MM.1S (cell line): ENCODE measurements around the gene PLXNA2.

Experiments
- DNase-seq: peaks from one replicate; pipeline ENCODE4 v3.0.0-alpha.2; 2015
- H2AFZ ChIP-seq: fragments of 300-600 bp; sonication (generic); 2 replicates; pipeline ENCODE4 v1.6.0; 2016; ENCODE audit warnings: antibody characterized with exemption, low read length
- H3F3A ChIP-seq: fragments of 300-600 bp; sonication (generic); 2 replicates; pipeline ENCODE4 v1.6.1; 2016; ENCODE audit warnings: mild to moderate bottlenecking, antibody characterized with exemption, low read length, moderate library complexity, mixed read lengths; ENCODE audit not compliant: insufficient read depth
- H3K27ac ChIP-seq: fragments of 300-600 bp; sonication (generic); 2 replicates; pipeline ENCODE4 v1.5.1; 2016; ENCODE audit warnings: mild to moderate bottlenecking, low read length
- H3K27me3 ChIP-seq: fragments of 300-600 bp; sonication (generic); replicated peaks from 2 replicates; pipeline ENCODE4 v1.6.0; 2016; ENCODE audit warnings: low read length; ENCODE audit not compliant: insufficient read depth
- H3K36me3 ChIP-seq: fragments of 300-600 bp; sonication (generic); replicated peaks from 2 replicates; pipeline ENCODE4 v1.6.1; 2016; ENCODE audit warnings: mild to moderate bottlenecking, low read length, mixed read lengths; ENCODE audit not compliant: insufficient read depth
- H3K4me1 ChIP-seq: fragments of 300-600 bp; sonication (generic); 2 replicates; pipeline ENCODE4 v1.6.1; 2016; ENCODE audit warnings: low read length, mixed read lengths
- H3K4me2 ChIP-seq: fragments of 300-600 bp; sonication (generic); 2 replicates; pipeline ENCODE4 v1.6.0; 2016; ENCODE audit warnings: low read depth, low read length
- H3K4me3 ChIP-seq: fragments of 300-600 bp; sonication (generic); 2 replicates; pipeline ENCODE4 v1.5.1; 2016; ENCODE audit warnings: low read length, mixed read lengths
- H3K79me2 ChIP-seq: fragments of 300-600 bp; sonication (generic); 2 replicates; pipeline ENCODE4 v1.6.1; 2016; ENCODE audit warnings: mixed run types, low read length, mixed read lengths
- H3K9ac ChIP-seq: fragments of 300-600 bp; sonication (generic); 2 replicates; pipeline ENCODE4 v1.6.1; 2016; ENCODE audit warnings: low read length, mixed read lengths
- H3K9me2 ChIP-seq: fragments of 300-600 bp; sonication (generic); replicated peaks from 2 replicates; pipeline ENCODE4 v1.6.1; 2016; ENCODE audit warnings: mild to moderate bottlenecking, low read length, mixed read lengths; ENCODE audit not compliant: insufficient read depth
- H3K9me3 ChIP-seq: fragments of 300-600 bp; sonication (generic); replicated peaks from 2 replicates; pipeline ENCODE4 v1.6.1; 2016; ENCODE audit warnings: mild to moderate bottlenecking, low read length, mixed read lengths; ENCODE audit not compliant: insufficient read depth
- H4K20me1 ChIP-seq: fragments of 300-600 bp; sonication (generic); 2 replicates; pipeline ENCODE4 v1.6.1; 2016; ENCODE audit warnings: mild to moderate bottlenecking, low read length, moderate library complexity, mixed read lengths; ENCODE audit not compliant: insufficient read depth
- EZH2 ChIP-seq: fragments of 300-600 bp; sonication (generic); optimal IDR thresholded peaks from 2 replicates; pipeline ENCODE3; 2017; ENCODE audit warnings: low read depth, mild to moderate bottlenecking, antibody characterized with exemption, low read length, mixed read lengths
- EZH2phosphoT487 ChIP-seq: fragments of 300-600 bp; sonication (generic); IDR thresholded peaks from 2 replicates; pipeline ENCODE4 v1.6.1; 2018; ENCODE audit warnings: antibody characterized with exemption, low read length
- TF ChIP-seq, protein P1 (sequence below): fragments of 300-600 bp; sonication (generic); IDR thresholded peaks from 2 replicates; pipeline ENCODE4 v1.5.1; 2016; ENCODE audit warnings: antibody characterized with exemption, low read length, mixed read lengths

Gene PLXNA2

GRCh38 chr1:208216062-208216461 lies 28.1 kb downstream of the PLXNA2 start:
- H3F3A ChIP-seq: 0 out of 2 replicates have a peak, but pooled peaks cover 4% of the 10 kb centered on the region
- no peak overlapping the region for H3K4me2 ChIP-seq
- H3K27ac ChIP-seq: no peak overlapping the region
- no peaks in the 10 kb centered on the region for H3K9me2 ChIP-seq
- peaks cover 5% of the 10 kb centered on the region for H3K4me1 ChIP-seq
- no peak overlapping the region for H2AFZ ChIP-seq
- H3K9ac ChIP-seq: no peak overlapping the region
- H3K36me3 ChIP-seq: no peaks in the 10 kb centered on the region
- no peak for TF ChIP-seq EZH2
- TF ChIP-seq EZH2phosphoT487: no peak
- TF ChIP-seq, protein P1, sequence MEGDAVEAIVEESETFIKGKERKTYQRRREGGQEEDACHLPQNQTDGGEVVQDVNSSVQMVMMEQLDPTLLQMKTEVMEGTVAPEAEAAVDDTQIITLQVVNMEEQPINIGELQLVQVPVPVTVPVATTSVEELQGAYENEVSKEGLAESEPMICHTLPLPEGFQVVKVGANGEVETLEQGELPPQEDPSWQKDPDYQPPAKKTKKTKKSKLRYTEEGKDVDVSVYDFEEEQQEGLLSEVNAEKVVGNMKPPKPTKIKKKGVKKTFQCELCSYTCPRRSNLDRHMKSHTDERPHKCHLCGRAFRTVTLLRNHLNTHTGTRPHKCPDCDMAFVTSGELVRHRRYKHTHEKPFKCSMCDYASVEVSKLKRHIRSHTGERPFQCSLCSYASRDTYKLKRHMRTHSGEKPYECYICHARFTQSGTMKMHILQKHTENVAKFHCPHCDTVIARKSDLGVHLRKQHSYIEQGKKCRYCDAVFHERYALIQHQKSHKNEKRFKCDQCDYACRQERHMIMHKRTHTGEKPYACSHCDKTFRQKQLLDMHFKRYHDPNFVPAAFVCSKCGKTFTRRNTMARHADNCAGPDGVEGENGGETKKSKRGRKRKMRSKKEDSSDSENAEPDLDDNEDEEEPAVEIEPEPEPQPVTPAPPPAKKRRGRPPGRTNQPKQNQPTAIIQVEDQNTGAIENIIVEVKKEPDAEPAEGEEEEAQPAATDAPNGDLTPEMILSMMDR: no peak
- no peak overlapping the region for H3K4me3 ChIP-seq
- no peaks in the 10 kb centered on the region for H3K9me3 ChIP-seq
- DNase-seq: no peak
- no peaks in the 10 kb centered on the region for H3K79me2 ChIP-seq
- no peaks in the 10 kb centered on the region for H4K20me1 ChIP-seq
- no peaks in the 10 kb centered on the region for H3K27me3 ChIP-seq

DNA sequence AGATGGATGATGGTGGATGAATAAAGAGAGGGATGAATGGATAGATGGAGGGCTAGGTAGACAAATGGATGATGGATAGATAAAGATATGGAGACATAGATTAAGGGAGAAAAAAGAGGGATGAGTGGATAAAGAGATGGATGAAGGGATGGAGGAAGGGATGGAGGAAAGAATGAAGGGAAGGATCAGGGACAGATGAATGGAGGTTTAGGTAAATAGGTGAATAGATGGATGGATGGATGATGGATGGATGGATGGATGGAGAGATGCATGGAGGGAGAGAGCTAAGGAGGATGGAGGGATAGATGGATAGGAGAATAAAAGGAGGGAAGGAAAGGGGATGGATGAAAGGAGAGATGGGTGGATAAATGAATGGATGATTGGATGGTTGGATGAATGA lies 28.8 kb downstream of the PLXNA2 start:
- Histone ChIP-seq H3F3A (no peaks in the 10 kb centered on the region), H2AFZ (no peak overlapping the region), H3K9me2 (no peaks in the 10 kb centered on the region), H3K4me3 (no peak overlapping the region), H4K20me1 (no peaks in the 10 kb centered on the region), H3K79me2 (no peaks in the 10 kb centered on the region), H3K4me1 (no peaks in the 10 kb centered on the region), H3K9me3 (no peaks in the 10 kb centered on the region), H3K9ac (no peak overlapping the region), H3K27ac (no peak overlapping the region), H3K36me3 (no peaks in the 10 kb centered on the region), H3K4me2 (no peak overlapping the region), H3K27me3 (no peaks in the 10 kb centered on the region)
- DNase-seq: no peak
- TF ChIP-seq, protein P1: no peak
- TF ChIP-seq EZH2phosphoT487 (no peak), EZH2 (no peak)

GRCh38 chr1:208213786-208214185 lies 30.4 kb downstream of the PLXNA2 start:
- H3K4me3 ChIP-seq: no peak overlapping the region
- no peaks in the 10 kb centered on the region for H3K9me3 ChIP-seq
- H3K4me2 ChIP-seq: no peak overlapping the region
- no peak for DNase-seq
- TF ChIP-seq EZH2phosphoT487 (no peak), EZH2 (no peak)
- TF ChIP-seq, protein P1: no peak
- H3K27ac ChIP-seq: no peak overlapping the region
- no peaks in the 10 kb centered on the region for H3K36me3 ChIP-seq
- H4K20me1 ChIP-seq: no peaks in the 10 kb centered on the region
- no peaks in the 10 kb centered on the region for H3K79me2 ChIP-seq
- H3F3A ChIP-seq: no peaks in the 10 kb centered on the region
- no peaks in the 10 kb centered on the region for H3K4me1 ChIP-seq
- no peaks in the 10 kb centered on the region for H3K27me3 ChIP-seq
- no peak overlapping the region for H3K9ac ChIP-seq
- no peak overlapping the region for H2AFZ ChIP-seq
- H3K9me2 ChIP-seq: no peaks in the 10 kb centered on the region
